DOHH2 (cell line): ENCODE measurements around the gene RAB31.

Experiments used
- H3F3A ChIP-seq: fragments of 200-600 bp; sonication (generic), shearing (Covaris generic); 2 replicates; pipeline ENCODE4 v1.6.0; 2016; ENCODE audit warnings: antibody characterized with exemption, mild to moderate bottlenecking; ENCODE audit not compliant: control insufficient read depth, insufficient read depth
- H3K27ac ChIP-seq: fragments of 200-600 bp; sonication (generic); 2 replicates; pipeline ENCODE4 v1.5.1; 2014; ENCODE audit warnings: low read depth, mild to moderate bottlenecking, low read length, moderate library complexity
- H3K27me3 ChIP-seq: fragments of 200-600 bp; sonication (generic); 2 replicates; pipeline ENCODE4 v1.6.1; 2014; ENCODE audit warnings: mild to moderate bottlenecking, low read length, mixed read lengths; ENCODE audit not compliant: control insufficient read depth
- H3K36me3 ChIP-seq: fragments of 200-600 bp; sonication (generic); 2 replicates; pipeline ENCODE4 v1.6.1; 2014; ENCODE audit warnings: mild to moderate bottlenecking, low read length, moderate library complexity, mixed read lengths; ENCODE audit not compliant: control insufficient read depth
- H3K4me1 ChIP-seq: fragments of 200-600 bp; sonication (generic); 2 replicates; pipeline ENCODE4 v1.6.1; 2014; ENCODE audit warnings: mild to moderate bottlenecking, low read length, mixed read lengths; ENCODE audit not compliant: control insufficient read depth
- H3K4me2 ChIP-seq: fragments of 200-600 bp; sonication (generic); 2 replicates; pipeline ENCODE4 v1.6.0; 2014; ENCODE audit warnings: mild to moderate bottlenecking, low read length, moderate library complexity
- H3K4me3 ChIP-seq: fragments of 200-600 bp; sonication (generic); 2 replicates; pipeline ENCODE4 v1.5.1; 2014; ENCODE audit warnings: mild to moderate bottlenecking, low read length, mixed read lengths
- H3K79me2 ChIP-seq: fragments of 200-600 bp; sonication (generic); 2 replicates; pipeline ENCODE4 v1.6.1; 2014; ENCODE audit warnings: mild to moderate bottlenecking, low read length, mixed read lengths; ENCODE audit not compliant: control insufficient read depth
- H3K9me2 ChIP-seq: fragments of 200-600 bp; sonication (generic); replicated peaks from 2 replicates; pipeline ENCODE4 v1.6.1; 2014; ENCODE audit warnings: mild to moderate bottlenecking, low read length, mixed read lengths; ENCODE audit not compliant: control insufficient read depth
- H3K9me3 ChIP-seq: fragments of 200-600 bp; sonication (generic); 2 replicates; pipeline ENCODE4 v1.6.1; 2014; ENCODE audit warnings: antibody characterized with exemption, low read length, mixed read lengths; ENCODE audit not compliant: control insufficient read depth, insufficient read depth
- H4K20me1 ChIP-seq: fragments of 200-600 bp; sonication (generic); 2 replicates; pipeline ENCODE4 v1.6.0; 2014; ENCODE audit warnings: low read depth, mild to moderate bottlenecking, antibody characterized with exemption, low read length, moderate library complexity; ENCODE audit not compliant: control insufficient read depth, insufficient read depth
- EZH2phosphoT487 ChIP-seq: fragments of 200-600 bp; sonication (generic); IDR thresholded peaks from 2 replicates; pipeline ENCODE4 v1.6.1; 2017; ENCODE audit warnings: borderline replicate concordance, mild to moderate bottlenecking, antibody characterized with exemption, low read length, moderate library complexity, mixed read lengths
- TF ChIP-seq, protein P1 (sequence below): fragments of 200-600 bp; sonication (generic); IDR thresholded peaks from one replicate; pipeline ENCODE4 v1.5.1; 2014; ENCODE audit warnings: antibody characterized with exemption, mild to moderate bottlenecking, low read depth, low read length; ENCODE audit not compliant: poor library complexity, severe bottlenecking

The RAB31 gene

GRCh38 chr18:9694174-9694573 is 13.9 kb upstream of the RAB31 start:
- Histone ChIP-seq H3K4me2 (no peak overlapping the region), H3K9me2 (no peaks in the 10 kb centered on the region), H4K20me1 (no peaks in the 10 kb centered on the region), H3K4me3 (no peak overlapping the region), H3K4me1 (no peaks in the 10 kb centered on the region), H3F3A (no peaks in the 10 kb centered on the region), H3K79me2 (no peaks in the 10 kb centered on the region), H3K9me3 (no peaks in the 10 kb centered on the region), H3K27me3 (no peaks in the 10 kb centered on the region), H3K27ac (no peak overlapping the region), H3K36me3 (no peaks in the 10 kb centered on the region)
- no peak for TF ChIP-seq EZH2phosphoT487
- TF ChIP-seq, protein P1, sequence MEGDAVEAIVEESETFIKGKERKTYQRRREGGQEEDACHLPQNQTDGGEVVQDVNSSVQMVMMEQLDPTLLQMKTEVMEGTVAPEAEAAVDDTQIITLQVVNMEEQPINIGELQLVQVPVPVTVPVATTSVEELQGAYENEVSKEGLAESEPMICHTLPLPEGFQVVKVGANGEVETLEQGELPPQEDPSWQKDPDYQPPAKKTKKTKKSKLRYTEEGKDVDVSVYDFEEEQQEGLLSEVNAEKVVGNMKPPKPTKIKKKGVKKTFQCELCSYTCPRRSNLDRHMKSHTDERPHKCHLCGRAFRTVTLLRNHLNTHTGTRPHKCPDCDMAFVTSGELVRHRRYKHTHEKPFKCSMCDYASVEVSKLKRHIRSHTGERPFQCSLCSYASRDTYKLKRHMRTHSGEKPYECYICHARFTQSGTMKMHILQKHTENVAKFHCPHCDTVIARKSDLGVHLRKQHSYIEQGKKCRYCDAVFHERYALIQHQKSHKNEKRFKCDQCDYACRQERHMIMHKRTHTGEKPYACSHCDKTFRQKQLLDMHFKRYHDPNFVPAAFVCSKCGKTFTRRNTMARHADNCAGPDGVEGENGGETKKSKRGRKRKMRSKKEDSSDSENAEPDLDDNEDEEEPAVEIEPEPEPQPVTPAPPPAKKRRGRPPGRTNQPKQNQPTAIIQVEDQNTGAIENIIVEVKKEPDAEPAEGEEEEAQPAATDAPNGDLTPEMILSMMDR: no peak

DNA sequence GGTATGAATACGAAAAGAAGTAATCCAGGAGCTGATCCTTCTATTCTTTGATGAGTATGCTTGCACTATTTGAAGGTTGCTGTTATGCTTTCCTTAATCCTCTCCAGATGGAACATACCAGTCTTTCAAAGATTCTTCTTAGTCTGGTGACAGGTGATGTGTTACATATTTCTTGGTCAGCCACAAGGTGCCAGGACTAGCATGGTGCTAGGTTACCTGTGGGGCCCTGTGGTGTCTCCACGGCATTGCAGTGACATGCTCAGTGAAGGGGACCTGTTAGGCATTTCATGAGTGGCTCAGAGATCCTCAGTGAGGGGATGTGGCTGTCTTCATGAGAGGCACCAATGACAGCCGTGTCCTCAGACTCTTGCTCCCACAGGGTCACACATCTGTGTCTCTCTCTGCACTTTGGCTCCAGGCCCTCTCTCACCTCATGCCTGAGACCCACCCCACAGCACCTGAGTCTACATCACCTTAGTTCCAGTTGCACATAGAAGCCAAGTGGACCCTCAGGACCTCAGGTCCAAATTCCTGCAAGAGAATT is 13.1 kb upstream of the RAB31 start:
- Histone ChIP-seq H3K4me1 (no peaks in the 10 kb centered on the region), H3K4me3 (no peak overlapping the region), H3K27me3 (no peaks in the 10 kb centered on the region), H3K9me3 (no peaks in the 10 kb centered on the region), H3K79me2 (no peaks in the 10 kb centered on the region), H3K4me2 (no peak overlapping the region), H3K9me2 (no peaks in the 10 kb centered on the region), H3F3A (no peaks in the 10 kb centered on the region), H3K27ac (no peak overlapping the region), H3K36me3 (no peaks in the 10 kb centered on the region), H4K20me1 (no peaks in the 10 kb centered on the region)
- no peak for TF ChIP-seq EZH2phosphoT487
- TF ChIP-seq, protein P1: no peak

DNA sequence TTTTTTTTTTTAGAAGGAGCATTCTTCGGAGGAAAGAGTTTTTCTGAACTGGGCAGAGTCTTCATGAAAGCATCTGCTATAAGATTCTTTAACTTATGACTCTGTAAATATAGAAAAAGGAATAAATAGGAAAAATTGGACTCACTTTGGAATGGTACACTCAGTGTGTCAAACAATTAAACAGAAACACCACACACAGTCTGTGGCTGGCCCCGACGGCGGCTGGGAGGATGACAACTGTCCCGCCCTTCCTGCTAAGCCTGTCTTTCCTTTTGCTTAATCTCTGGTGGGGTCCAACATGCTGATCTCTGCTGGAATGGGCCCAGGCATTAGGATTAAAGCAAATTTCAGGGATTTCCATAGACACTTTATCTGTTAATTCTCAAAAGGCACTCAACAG is 12.5 kb upstream of the RAB31 start:
- Histone ChIP-seq H3K27me3 (no peaks in the 10 kb centered on the region), H3F3A (no peaks in the 10 kb centered on the region), H3K79me2 (no peaks in the 10 kb centered on the region), H3K4me1 (no peaks in the 10 kb centered on the region), H3K36me3 (no peaks in the 10 kb centered on the region), H3K27ac (no peak overlapping the region), H3K9me3 (no peaks in the 10 kb centered on the region), H3K4me3 (no peak overlapping the region), H3K9me2 (no peaks in the 10 kb centered on the region), H4K20me1 (no peaks in the 10 kb centered on the region), H3K4me2 (no peak overlapping the region)
- TF ChIP-seq EZH2phosphoT487: no peak
- TF ChIP-seq, protein P1: no peak

GRCh38 chr18:9696112-9696511 is 12.0 kb upstream of the RAB31 start:
- Histone ChIP-seq H3K27ac (no peak overlapping the region), H3K9me2 (no peaks in the 10 kb centered on the region), H4K20me1 (no peaks in the 10 kb centered on the region), H3F3A (no peaks in the 10 kb centered on the region), H3K79me2 (no peaks in the 10 kb centered on the region), H3K4me1 (no peaks in the 10 kb centered on the region), H3K36me3 (no peaks in the 10 kb centered on the region), H3K4me2 (no peak overlapping the region), H3K9me3 (no peaks in the 10 kb centered on the region), H3K4me3 (no peak overlapping the region), H3K27me3 (no peaks in the 10 kb centered on the region)
- TF ChIP-seq EZH2phosphoT487: no peak
- TF ChIP-seq, protein P1: no peak
